ENCODE data around the gene C1RL. TPM values are rescaled to one million over a fixed set of nuclear protein-coding genes. Genes with fewer than 3 reads are reported as not detected.

C1RL gene
- total RNA-seq, 1 experiment from 2014 or later: 49.8 TPM

GRCh38 chr12:7121324-7121723 lies 12.3 kb upstream of the C1RL start:
- peaks cover 18% of the 10 kb centered on the region for H3K36me3 Mint-ChIP-seq (ENCODE audit: insufficient read depth, unreplicated experiment)
- intact Hi-C loops (cut with micrococcal nuclease): no loop called here
- no peak for TF ChIP-seq CTCF (IDR thresholded peaks at IDR 0.05; ENCODE audit: unreplicated experiment)
- no peak overlapping the region for H3K27ac Mint-ChIP-seq (ENCODE audit: low read depth, unreplicated experiment)
- DNase-seq (ENCODE audit: unreplicated experiment): no peak
- POLR2A ChIA-PET: no interaction called here
- H3K27me3 Mint-ChIP-seq (ENCODE audit: insufficient read depth, unreplicated experiment): no peaks in the 10 kb centered on the region
- H3K9me3 Mint-ChIP-seq (ENCODE audit: unreplicated experiment): no peaks in the 10 kb centered on the region
- no TSS peak for BruUV-seq (replicated peaks)
- peaks cover 6% of the 10 kb centered on the region for H3K4me1 Mint-ChIP-seq (ENCODE audit: insufficient read depth, unreplicated experiment)
- CTCF ChIA-PET: interaction anchor here (0.8 to 1.6 kb wide), 4 partner anchors 8 to 146 kb away, joined by 3 to 7 read pairs (median 3); no protein-coding TSS in a partner anchor
- no peak overlapping the region for H3K4me3 Mint-ChIP-seq (ENCODE audit: unreplicated experiment)

- Mint-ChIP-seq H3K27me3 (ENCODE audit: insufficient read depth, unreplicated experiment) (no peaks in the 10 kb centered on the region), H3K4me3 (ENCODE audit: unreplicated experiment) (no peak overlapping the region), H3K4me1 (ENCODE audit: insufficient read depth, unreplicated experiment) (peaks cover 6% of the 10 kb centered on the region), H3K27ac (ENCODE audit: low read depth, unreplicated experiment) (no peak overlapping the region), H3K36me3 (ENCODE audit: insufficient read depth, unreplicated experiment) (peaks cover 24% of the 10 kb centered on the region), H3K9me3 (ENCODE audit: unreplicated experiment) (no peaks in the 10 kb centered on the region)
- CTCF ChIA-PET: interaction anchor here (0.6 to 2.0 kb wide), 2 partner anchors 24 to 156 kb away, joined by 3 to 6 read pairs; no protein-coding TSS in a partner anchor
- POLR2A ChIA-PET: no interaction called here
- intact Hi-C loops (cut with micrococcal nuclease): no loop called here
- no peak for DNase-seq (ENCODE audit: unreplicated experiment)
- TF ChIP-seq CTCF (IDR thresholded peaks at IDR 0.05; ENCODE audit: unreplicated experiment): no peak
- BruUV-seq (replicated peaks): no TSS peak
Measured at GRCh38 chr12:7120166-7120565, 11.2 kb upstream of the C1RL start.

- POLR2A ChIA-PET: interaction anchor here (1.4 kb wide), 1 partner anchor 11 kb away, joined by 6 read pairs; no protein-coding TSS in a partner anchor
- no peak overlapping the region for H3K27ac Mint-ChIP-seq (ENCODE audit: low read depth, unreplicated experiment)
- intact Hi-C loops (cut with micrococcal nuclease): no loop called here
- H3K27me3 Mint-ChIP-seq (ENCODE audit: insufficient read depth, unreplicated experiment): no peaks in the 10 kb centered on the region
- no peak for DNase-seq (ENCODE audit: unreplicated experiment)
- H3K9me3 Mint-ChIP-seq (ENCODE audit: unreplicated experiment): no peaks in the 10 kb centered on the region
- TF ChIP-seq CTCF (IDR thresholded peaks at IDR 0.05; ENCODE audit: unreplicated experiment): no peak
- H3K4me3 Mint-ChIP-seq (ENCODE audit: unreplicated experiment): no peak overlapping the region
- CTCF ChIA-PET: interaction anchor here (0.6 to 2.0 kb wide), 6 partner anchors 9 to 251 kb away, joined by 3 to 6 read pairs (median 4); partner anchors contain the start of genes C1RL, PEX5 and TPI1
- no TSS peak for BruUV-seq (replicated peaks)
- peaks cover 37% of the 10 kb centered on the region for H3K36me3 Mint-ChIP-seq (ENCODE audit: insufficient read depth, unreplicated experiment)
- peaks cover 6% of the 10 kb centered on the region for H3K4me1 Mint-ChIP-seq (ENCODE audit: insufficient read depth, unreplicated experiment)
Measured at GRCh38 chr12:7118881-7119280, 9.9 kb upstream of the C1RL start.

- Mint-ChIP-seq H3K36me3 (ENCODE audit: insufficient read depth, unreplicated experiment) (peaks cover 36% of the 10 kb centered on the region), H3K27me3 (ENCODE audit: insufficient read depth, unreplicated experiment) (no peaks in the 10 kb centered on the region), H3K9me3 (ENCODE audit: unreplicated experiment) (no peaks in the 10 kb centered on the region), H3K4me3 (ENCODE audit: unreplicated experiment) (no peak overlapping the region), H3K27ac (ENCODE audit: low read depth, unreplicated experiment) (no peak overlapping the region), H3K4me1 (ENCODE audit: insufficient read depth, unreplicated experiment) (peaks cover 6% of the 10 kb centered on the region)
- BruUV-seq (replicated peaks): no TSS peak
- intact Hi-C loops (cut with micrococcal nuclease): no loop called here
- ChIA-PET POLR2A (no interaction called here), CTCF (interaction anchor here (0.7 to 1.1 kb wide), 4 partner anchors 9 to 57 kb away, joined by 3 read pairs; partner anchors contain the start of gene C1S)
- TF ChIP-seq CTCF (IDR thresholded peaks at IDR 0.05; ENCODE audit: unreplicated experiment): no peak
- no peak for DNase-seq (ENCODE audit: unreplicated experiment)
Measured at GRCh38 chr12:7117670-7118069, 8.7 kb upstream of the C1RL start.

Data from MCF 10A (cell line).